Measurements from ENCODE around the gene MCF2L2.
"Not testable (repeated sequence)": the region's sequence is repeated elsewhere in the genome, so short reads cannot be mapped to it uniquely, and the experiment has no call there.

MCF2L2 gene

GRCh38 chr3:183261151-183261724, 167.2 kb downstream of the MCF2L2 start:
- peak; percentile 11 for DNase-seq

DNA sequence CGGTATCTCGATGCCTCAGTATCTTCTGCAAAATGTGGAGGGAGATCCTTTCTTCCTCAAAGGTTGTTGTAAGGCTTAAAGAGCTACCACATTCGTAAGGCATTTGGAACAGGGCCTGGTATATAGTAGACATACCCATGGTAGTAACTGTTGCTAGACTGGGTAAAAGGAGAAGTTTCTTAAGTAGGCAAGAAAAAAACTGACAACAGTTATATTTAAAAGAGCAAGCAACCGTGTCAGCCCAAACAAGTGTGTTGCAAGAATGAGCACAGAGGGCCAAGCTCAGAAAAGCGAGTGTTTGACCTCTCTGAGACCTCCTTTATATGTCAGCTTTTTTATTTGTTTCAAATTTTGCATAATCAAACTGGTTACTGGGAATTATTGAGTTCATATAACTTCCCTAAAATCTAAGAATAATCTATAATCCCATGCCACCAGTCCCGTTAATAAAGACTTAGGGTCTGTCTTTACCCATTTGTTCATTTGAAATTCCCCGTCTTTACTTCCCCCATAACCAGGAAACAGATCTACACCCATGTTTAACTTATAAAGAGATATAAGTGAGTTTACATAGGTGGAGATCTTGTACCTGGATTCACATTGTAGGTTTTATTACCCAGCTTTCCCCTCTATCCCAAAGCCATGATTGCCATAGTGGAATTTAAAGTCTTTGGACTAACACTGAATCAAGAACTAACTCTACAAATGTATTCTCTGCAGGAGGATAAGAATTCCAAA, 168.1 kb downstream of the MCF2L2 start:
- no peak for DNase-seq

DNA sequence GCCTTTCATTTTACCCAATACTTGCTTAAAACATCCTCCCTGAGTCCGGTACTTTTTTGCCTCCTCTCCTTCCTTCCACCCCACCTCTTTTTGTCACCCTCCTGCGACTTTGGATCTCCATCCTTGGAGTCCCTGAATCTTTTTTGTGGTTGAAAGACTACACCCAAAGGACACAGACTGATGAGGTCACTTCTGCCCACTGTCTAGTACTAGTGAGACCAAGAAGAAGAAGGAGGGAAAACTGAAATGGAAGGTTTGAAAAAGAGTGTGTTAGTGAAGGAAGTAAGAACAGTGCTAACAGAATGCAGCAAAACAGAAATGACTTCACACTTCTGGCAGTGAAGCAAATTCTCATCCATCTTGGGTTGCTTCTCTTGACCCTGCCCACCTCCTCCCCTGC, 168.8 kb downstream of the MCF2L2 start:
- no peak for DNase-seq

DNA sequence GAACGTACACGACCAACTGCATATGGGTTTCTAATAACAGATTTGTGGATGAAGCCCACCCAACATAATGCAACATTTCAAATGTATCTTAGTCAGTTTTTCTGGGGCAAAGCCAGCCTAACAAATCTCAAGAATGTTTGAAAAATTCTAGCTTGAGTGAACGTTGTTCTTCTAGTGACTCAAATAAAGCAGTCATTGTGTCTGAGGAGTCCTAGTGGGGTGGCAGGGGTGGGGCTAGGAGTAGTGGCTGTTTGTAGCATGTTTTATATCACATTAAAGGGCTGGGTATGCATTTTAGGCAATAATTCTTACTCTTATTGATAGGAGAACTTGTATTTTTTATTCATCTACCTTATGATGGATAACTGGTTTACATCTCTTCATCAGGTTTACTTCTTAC, 169.3 kb downstream of the MCF2L2 start:
- DNase-seq: no peak

DNA sequence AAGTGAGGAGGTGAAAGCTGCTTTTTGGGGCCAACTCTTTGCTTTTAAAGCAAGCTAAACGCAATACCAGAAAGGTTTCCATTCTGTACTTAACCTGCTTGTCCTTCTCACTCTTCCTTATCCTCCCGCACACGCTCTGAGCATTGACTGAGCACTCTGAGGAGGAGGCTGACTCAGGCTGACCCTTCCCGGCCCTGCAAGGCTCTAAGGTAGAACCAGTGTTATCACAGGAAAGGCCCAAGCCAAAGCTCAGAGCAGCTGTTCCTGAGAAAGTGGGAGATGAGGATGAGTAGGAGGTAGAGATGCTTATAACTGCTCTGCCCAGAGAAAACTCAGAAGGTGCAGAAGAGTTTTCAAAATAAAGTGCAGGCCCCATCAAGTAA, 173.1 kb downstream of the MCF2L2 start:
- no peak for DNase-seq

GRCh38 chr3:183254487-183255347, 173.7 kb downstream of the MCF2L2 start:
- no peak for DNase-seq

DNA sequence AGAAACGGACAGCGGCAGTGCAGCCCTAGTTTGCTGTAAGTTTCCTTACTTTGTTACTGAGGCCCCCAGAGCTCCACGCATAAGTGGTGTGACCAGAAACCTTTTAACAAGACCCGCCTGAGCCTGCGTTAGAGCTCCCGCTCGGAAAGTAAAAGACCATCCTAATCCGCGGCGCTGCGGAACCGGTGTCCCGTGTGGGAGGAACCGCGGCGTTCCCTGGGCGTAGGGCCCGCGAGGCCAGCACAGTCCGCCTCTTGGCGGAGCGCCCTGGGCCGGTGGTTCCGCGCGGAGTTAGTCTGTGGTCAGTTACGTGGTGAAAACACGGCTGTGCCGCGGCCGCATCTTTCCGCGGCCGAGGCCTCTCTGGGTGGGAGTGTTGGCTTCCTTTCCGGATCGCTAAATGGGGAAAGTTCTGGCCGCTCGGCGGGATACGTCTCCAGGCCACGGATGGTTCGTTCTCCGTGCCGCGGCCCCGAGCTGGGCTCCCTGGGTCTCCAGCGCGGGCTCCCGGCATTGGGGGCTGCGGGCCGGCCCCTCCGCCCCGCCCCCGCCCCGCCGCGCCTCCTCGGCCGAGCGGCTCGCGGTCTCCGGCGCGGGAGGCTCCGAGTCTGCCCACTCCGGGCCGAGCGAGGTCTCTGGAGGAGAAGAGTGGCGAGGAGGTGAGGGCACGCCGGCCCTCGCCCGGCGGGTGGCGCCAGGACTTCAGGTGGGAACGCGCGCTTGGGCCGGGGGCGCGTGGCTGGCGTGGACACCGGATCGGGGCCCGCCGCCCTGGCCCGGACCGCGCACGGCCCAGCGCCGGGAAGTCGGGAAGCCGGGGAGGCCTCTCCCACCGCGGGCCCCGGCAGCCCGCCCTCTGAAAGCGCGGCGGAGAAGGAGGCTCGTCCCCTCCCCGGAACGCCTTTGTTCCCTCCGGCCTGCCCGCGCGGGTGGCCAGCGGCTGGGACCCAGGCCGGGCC, 174.6 kb downstream of the MCF2L2 start:
- DNase-seq: peak; percentile 42

- no peak for DNase-seq
Measured at GRCh38 chr3:183252973-183253527, 175.4 kb downstream of the MCF2L2 start, which contains the start of gene B3GNT5. Gene B3GNT5 (plus strand): TSS chr3:183253253. CDS start chr3:183269799, 16,546 bp downstream.

DNA sequence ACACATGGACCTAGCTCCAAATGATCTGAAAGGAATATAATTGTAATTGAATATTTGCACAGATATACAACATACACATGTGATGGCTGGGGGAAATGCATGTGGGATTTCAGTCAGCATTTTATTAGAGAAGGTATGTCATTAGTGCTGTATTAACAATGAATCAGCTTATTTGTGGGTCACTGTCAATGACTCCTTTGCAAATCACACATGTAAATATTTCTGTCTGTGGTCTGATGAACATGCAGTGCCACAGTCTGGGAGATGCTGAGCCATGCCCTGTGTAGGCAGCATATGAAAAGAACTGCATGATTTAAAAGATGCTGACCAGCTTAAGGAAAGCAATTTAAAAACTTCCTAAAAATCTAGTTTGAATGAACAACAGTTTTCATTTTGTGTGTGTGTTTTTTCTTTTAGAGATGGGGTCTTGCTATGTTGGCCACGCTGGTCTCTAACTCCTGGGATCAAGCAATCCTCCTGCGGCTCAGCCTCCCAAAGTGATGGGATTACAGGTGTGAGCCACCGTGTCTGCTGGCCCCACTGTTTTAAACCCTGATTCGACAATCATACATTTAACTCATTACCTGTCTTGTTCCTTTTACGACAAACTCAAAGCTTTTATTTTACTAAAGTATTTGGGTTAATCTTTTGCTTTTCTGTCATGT, 176.2 kb downstream of the MCF2L2 start:
- no peak for DNase-seq

DNA sequence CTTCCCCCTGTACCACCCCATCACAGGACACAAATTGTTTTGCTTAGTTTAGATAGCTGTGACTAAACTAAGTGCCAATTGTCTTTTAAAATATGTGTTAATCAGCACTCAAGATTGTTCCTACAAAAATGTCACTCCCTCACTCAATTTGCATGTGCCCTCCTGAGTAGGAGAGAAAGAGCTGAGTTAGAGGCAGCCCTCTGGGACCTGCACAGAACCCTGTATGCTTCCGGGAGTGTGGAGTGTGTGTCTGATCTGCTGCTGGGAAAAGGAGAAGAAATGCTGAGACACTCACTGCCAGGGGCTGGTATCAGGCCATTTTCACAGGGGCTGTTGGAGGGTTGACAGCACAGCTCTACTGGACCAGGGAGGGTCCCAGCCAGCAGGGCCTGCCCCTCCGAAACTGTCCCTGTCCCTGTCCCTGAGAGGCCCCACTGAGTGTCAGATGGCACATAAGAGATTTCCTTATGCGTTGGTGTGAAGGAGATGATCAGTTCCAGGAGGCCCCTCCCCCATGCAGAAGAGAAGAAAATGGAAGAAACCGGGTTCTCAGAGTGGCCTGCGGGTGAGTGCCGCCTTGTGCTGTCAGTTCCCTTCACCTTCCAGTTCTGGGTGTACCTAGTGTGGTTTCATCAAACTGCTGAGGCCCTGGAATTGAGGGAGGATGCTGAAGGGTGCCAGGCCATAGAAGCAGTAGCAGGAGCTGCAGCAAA, 179.3 kb downstream of the MCF2L2 start:
- no peak for DNase-seq

DNA sequence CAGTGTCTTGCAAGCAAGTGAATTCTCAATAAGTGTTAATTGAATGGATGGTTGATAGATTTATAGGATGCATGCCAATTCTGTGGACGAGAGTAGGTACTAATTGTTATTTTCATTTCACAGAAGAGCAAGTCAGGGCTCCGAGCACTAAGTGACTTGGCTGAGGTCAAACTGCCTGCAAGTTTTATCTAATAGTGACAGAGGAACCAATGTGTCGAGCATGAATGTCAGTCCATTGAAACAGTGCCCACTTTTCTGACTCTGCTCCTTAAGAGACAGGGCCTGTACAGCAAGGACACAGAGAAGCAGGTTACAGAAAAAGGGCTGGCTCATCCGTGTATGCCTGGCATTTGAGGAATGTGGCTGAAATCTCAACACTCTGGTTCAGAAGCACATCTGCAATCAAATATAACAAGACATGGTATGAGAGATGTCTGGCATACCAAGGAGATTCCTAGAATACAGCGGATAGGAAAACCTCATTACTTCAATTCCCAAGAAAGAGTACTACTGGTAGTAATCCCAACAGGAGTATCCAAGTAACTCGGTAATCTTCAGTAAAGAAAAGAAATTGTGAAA, 181.3 kb downstream of the MCF2L2 start:
- DNase-seq: peak; percentile 43

DNA sequence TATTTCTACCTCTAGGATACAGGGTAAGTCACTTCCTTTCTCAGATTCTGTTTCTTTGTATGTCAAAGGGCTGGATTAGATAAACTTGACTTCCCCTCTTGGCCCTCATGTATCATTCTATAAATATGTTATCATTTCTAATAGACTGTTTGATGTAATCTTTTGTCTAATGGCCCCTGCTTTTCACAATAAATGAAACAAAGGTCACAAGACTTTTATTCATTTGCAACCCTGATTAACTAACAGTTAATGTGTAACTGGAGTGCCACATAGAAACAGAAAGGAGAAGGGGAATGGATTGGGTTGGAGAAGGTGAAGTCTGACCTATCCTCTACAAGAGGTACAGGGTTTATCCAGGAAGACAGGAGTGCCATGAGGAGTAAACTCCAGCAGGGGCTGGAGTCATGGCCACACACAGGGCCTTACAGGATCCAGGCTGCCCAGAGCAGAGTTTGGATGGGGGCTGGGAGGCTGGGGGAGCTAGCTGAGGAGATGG, 183.4 kb downstream of the MCF2L2 start:
- DNase-seq: no peak

DNA sequence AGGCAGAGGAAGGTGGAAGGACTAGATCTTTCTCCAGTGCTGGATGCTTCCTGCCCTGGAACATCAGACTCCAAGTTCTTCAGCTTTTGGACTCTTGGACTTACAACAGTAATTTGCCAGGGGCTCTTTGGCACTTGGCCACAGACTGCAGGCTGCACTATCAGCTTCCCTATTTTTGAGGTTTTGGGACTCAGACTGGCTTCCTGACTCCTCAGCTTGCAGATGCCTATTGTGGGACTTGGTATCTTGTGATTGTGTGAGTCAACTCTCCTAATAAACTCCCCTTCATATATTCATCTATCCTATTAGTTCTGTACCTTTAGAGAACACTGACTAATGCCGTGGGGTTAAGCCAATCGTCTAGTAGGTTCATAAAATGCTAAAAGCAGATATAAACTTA, 184.2 kb downstream of the MCF2L2 start:
- DNase-seq: no peak

- no peak for DNase-seq
Measured at GRCh38 chr3:183242431-183242830, 186.0 kb downstream of the MCF2L2 start.

GRCh38 chr3:183239046-183239445, 189.4 kb downstream of the MCF2L2 start:
- no peak for DNase-seq

DNA sequence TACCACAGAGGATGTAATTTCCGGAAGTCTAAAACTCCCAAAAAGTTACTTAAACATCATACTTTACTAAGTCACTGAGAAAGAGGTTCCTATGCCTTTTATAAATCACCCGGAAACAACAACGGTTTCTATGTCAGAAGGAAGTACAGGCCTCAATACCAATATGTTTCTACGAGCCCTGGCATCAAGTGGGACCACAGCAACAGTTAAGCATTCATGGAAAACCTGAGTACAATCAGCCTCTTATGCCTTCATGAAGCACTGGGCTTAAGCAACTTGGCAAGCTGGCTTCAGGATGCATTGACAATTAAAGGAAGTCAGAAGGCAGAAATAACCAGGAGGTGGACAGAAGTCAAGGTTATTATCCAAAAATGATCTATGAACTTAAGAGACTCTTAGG, 194.5 kb downstream of the MCF2L2 start:
- DNase-seq: no peak

DNA sequence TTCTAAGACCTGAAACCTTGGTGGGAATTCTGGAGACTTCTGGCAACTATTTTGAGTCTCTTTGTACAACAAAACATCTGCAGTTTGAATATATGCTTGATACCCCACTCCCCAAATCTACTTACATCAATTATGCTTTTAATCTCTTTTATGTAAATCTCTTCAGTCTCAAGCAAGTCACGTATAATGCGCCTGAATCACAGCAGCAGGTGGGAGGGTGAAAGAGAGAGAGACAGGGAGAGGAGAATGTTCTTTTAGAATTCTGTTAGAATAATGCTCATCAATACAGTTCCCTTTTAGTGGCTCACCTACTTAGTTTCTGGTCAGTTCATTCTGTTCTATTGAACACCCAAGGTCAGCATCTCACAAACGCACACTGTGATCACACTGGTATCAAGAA, 197.6 kb downstream of the MCF2L2 start:
- DNase-seq: no peak

DNA sequence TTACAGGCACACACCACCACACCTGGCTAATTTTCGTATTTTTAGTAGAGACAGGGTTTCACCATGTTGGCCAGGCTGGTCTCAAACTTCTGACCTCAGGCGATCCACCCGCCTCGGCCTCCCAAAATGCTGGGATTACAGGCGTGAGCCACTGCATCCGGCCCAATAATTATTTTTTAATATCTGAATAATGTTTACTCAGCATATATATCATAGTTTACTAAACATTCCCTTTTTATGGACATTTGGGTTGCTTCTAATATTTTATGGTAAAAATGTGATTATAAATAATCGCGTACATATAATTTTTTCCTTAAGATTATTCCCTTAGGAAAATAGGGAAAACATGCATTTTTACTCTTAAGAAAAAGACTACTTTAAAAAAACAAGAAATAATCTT, 198.2 kb downstream of the MCF2L2 start:
- DNase-seq: not testable (repeated sequence)

DNA sequence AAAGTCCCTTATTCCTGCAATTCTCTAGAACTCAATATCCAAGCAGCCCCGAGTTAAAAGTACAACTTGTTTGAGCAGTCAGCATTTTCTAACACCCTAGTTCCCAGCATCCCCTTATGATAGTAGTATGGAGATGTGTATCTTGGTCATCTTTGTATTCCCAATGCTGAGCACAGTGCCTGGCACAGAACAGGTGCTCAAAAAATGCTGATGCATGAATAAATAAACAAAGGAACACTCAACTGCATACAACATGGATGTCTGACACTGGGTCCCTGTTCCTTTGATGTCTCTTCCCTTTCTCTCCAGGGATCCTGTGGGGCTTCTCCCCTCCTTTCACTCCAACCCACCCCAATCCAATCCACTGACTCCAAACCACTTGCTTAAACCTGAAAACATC, 199.2 kb downstream of the MCF2L2 start:
- DNase-seq: no peak

GRCh38 chr3:183227586-183227985, 200.8 kb downstream of the MCF2L2 start:
- no peak for DNase-seq
